Ascending aorta (tissue), 2 donors: Measurements from ENCODE around the gene CETN3. TPM values are rescaled to one million over a fixed set of nuclear protein-coding genes. Genes with fewer than 3 reads are reported as not detected.
"Not testable (repeated sequence)": the region's sequence is repeated elsewhere in the genome, so short reads cannot be mapped to it uniquely, and the experiment has no call there.

Experiments
- DNase-seq, 2 donors: peaks; one replicate each; pipeline ENCODE4 v3.0.0-alpha.2; 2019; ENCODE audit warnings: low spot score in 2 of 2
- H3K27ac ChIP-seq, 2 donors: fragments of 200-600 bp; sonication (generic); one replicate each; pipeline ENCODE4 v1.5.1; 2016 to 2017; ENCODE audit warnings: mild to moderate bottlenecking in 1 of 2
- H3K27me3 ChIP-seq: fragments of 200-600 bp; sonication (generic); one replicate; pipeline ENCODE4 v1.5.1; 2017
- H3K36me3 ChIP-seq, 2 donors: fragments of 200-600 bp; sonication (generic); one replicate each; pipeline ENCODE4 v1.5.1; 2016
- H3K4me1 ChIP-seq, 2 donors: fragments of 200-600 bp; sonication (generic); one replicate each; pipeline ENCODE4 v1.5.1; 2016 to 2017; ENCODE audit warnings: mild to moderate bottlenecking in 1 of 2
- H3K4me3 ChIP-seq, 2 donors: fragments of 200-600 bp; sonication (generic); one replicate each; pipeline ENCODE4 v1.5.1; 2016 to 2017; ENCODE audit warnings: mild to moderate bottlenecking in 1 of 2
- H3K9me3 ChIP-seq, 2 donors: fragments of 200-600 bp; sonication (generic); one replicate each; pipeline ENCODE4 v1.5.1; 2016
- intact Hi-C: fragments of 100-400 bp; cut with DNase I; formaldehyde crosslinking; loops from one replicate; pipeline ENCODE4 v1.15.1; 2023
- total RNA-seq: library from RNA; depleted of rRNA; stranded (reverse); fragments of >200 nt; gene quantifications from one replicate; pipeline ENCODE4 v1.1.0, GENCODE V29; 2016
- TF ChIP-seq, protein P1 (sequence below), 3 experiments: fragments of 200-600 bp in 2 of 3; fragments of 450-650 bp in 1 of 3; sonication (generic) in 2 of 3; IDR thresholded peaks; one replicate each; pipeline ENCODE4 v1.5.1; 2016 to 2019; ENCODE audit warnings: antibody characterized with exemption in 3 of 3, mild to moderate bottlenecking in 1 of 3, moderate library complexity in 1 of 3

CETN3 gene
- total RNA-seq, 1 donor from 2014 or later, result 36.7 TPM

DNA sequence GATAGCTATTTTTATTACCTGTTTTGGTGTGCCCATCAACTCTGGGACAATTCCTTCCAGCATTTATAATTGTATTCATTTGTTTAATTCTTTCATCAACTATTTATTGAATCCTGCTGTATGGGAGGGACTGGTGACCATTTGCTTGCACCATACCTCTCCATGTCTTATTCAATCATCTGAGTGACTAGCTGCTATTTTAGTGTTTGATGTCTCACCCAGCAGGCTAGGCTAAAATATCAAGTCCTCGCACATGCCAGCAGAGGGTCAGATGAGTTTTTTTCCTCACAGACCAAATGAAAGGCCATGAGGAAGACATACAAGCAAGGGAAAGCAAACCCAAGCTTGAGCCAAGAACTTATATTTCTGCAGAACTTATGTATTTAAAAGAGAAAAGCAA lies 63.9 kb downstream of the CETN3 start:
- no peaks in the 10 kb centered on the region for H3K4me1 ChIP-seq
- no peak for DNase-seq
- H3K4me3 ChIP-seq, result no peak overlapping the region
- TF ChIP-seq, protein P1, sequence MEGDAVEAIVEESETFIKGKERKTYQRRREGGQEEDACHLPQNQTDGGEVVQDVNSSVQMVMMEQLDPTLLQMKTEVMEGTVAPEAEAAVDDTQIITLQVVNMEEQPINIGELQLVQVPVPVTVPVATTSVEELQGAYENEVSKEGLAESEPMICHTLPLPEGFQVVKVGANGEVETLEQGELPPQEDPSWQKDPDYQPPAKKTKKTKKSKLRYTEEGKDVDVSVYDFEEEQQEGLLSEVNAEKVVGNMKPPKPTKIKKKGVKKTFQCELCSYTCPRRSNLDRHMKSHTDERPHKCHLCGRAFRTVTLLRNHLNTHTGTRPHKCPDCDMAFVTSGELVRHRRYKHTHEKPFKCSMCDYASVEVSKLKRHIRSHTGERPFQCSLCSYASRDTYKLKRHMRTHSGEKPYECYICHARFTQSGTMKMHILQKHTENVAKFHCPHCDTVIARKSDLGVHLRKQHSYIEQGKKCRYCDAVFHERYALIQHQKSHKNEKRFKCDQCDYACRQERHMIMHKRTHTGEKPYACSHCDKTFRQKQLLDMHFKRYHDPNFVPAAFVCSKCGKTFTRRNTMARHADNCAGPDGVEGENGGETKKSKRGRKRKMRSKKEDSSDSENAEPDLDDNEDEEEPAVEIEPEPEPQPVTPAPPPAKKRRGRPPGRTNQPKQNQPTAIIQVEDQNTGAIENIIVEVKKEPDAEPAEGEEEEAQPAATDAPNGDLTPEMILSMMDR (IDR thresholded peaks at IDR 0.05), result no peak
- H3K9me3 ChIP-seq, result no peaks in the 10 kb centered on the region
- no peak overlapping the region for H3K27ac ChIP-seq
- intact Hi-C loops, result no loop called here
- H3K36me3 ChIP-seq, result no peaks in the 10 kb centered on the region
- no peaks in the 10 kb centered on the region for H3K27me3 ChIP-seq

DNA sequence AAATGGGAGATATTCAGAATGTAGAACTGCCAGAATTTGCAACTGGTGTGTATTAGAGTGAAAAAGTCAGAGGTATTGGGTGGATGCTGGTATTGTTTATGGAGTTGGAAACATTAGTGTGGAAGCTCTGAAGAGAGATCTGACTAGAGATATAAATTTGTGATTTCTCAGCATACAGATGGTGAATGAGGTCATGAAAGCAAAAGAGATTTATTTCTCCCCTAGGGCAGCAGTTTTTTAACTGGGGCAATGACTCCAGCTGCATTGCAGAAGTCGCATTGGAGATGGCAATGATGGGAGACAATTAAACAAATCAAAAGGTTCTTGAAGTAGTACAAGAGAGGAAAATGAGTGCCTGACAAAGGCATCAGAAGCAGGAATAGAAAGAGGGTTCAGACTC lies 64.9 kb downstream of the CETN3 start:
- intact Hi-C loops, result no loop called here
- H3K4me3 ChIP-seq, result no peak overlapping the region
- DNase-seq, result no peak
- no peaks in the 10 kb centered on the region for H3K27me3 ChIP-seq
- no peaks in the 10 kb centered on the region for H3K36me3 ChIP-seq
- TF ChIP-seq, protein P1 (IDR thresholded peaks at IDR 0.05), result no peak
- no peaks in the 10 kb centered on the region for H3K9me3 ChIP-seq
- H3K4me1 ChIP-seq, result no peaks in the 10 kb centered on the region
- no peak overlapping the region for H3K27ac ChIP-seq

DNA sequence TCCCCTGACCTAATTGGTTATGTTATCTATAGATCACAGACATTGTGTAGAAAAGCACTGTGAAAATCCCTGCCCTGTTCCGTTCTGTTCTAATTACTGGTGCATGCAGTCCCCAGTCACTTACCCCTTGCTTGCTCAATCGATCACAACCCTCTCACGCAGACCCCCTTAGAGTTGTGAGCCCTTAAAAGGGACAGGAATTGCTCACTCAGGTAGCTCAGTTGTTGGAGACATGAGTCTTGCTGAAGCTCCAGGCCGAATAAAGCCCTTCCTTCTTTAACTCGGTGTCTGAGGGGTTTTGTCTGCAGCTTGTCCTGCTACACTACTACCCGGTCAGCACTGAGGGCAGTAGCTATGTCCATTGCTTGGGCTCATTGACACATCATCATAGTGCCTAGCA lies 65.8 kb downstream of the CETN3 start:
- H3K27me3 ChIP-seq, intact Hi-C loops, H3K36me3 ChIP-seq, H3K9me3 ChIP-seq, H3K27ac ChIP-seq, H3K4me3 ChIP-seq, H3K4me1 ChIP-seq, DNase-seq: not testable (repeated sequence)

DNA sequence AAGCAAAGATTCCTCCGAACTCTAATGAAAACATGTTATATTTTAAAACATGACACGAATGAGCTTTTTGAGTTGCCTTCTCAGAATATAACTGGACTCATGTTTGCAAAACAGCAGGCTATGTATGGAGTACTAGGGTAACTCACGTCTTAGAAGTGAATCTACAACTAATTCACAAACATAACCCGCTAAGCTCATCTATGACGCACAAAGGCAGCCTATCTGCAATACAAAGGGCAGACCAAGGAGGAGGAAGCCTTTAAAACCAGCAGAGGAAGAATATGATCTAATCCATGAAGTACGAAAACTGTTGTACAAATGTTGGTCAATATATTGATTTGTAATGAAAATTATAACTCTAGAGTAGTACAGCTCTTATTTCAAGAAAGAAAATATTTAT lies 67.0 kb downstream of the CETN3 start:
- Histone ChIP-seq H3K27ac (no peak overlapping the region), H3K36me3 (no peaks in the 10 kb centered on the region), H3K27me3 (no peaks in the 10 kb centered on the region), H3K4me3 (no peak overlapping the region), H3K9me3 (no peaks in the 10 kb centered on the region), H3K4me1 (no peaks in the 10 kb centered on the region)
- intact Hi-C loops, result no loop called here
- TF ChIP-seq, protein P1 (IDR thresholded peaks at IDR 0.05), result no peak
- DNase-seq, result no peak

Other genes with a start within 250 kb of the CETN3 start
- gene MBLAC2, start 65.0 kb upstream of the CETN3 start, total RNA-seq, result 4.7 TPM
- gene POLR3G, start 65.1 kb upstream of the CETN3 start, total RNA-seq, result 1.5 TPM
- 4.0 TPM for gene LYSMD3, start 119.8 kb upstream of the CETN3 start, total RNA-seq
- gene ADGRV1, start 149.0 kb upstream of the CETN3 start, total RNA-seq, result 6.9 TPM